Activated CD4-positive, alpha-beta T cell treated with anti-CD3 and anti-CD28 coated beads, Interleukin-2, Interleukin-6, amounts not matched to agents 100 ng/mL and 50 ng/mL, durations not matched to agents 16 hours and 8 hours (primary cell): ENCODE data around the gene ADH6.
"Not testable (repeated sequence)": the region's sequence is repeated elsewhere in the genome, so short reads cannot be mapped to it uniquely, and the experiment has no call there.

Experiments
- DNase-seq: peaks from one replicate; pipeline ENCODE4 v3.0.0-alpha.2; 2020

The ADH6 gene

DNA sequence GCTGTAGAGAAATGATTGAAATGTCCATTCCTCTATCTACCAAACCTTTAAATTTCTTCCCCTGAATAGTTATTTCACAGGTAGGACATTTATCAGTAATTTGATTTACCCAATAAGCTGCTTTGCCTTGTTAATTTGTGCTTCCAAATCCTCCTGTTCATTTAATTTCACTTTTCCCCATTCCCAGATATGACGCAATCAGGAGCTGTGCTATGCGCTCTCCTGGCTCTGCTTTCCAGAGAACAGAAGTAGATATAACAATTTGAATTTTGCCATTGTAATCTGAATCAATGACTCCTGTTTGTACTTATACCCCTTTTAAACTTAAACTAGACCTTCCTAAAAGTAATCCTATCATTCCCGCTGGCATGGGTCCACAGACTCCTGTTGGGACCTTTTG, 29.1 kb downstream of the ADH6 start:
- DNase-seq, result not testable (repeated sequence)

DNA sequence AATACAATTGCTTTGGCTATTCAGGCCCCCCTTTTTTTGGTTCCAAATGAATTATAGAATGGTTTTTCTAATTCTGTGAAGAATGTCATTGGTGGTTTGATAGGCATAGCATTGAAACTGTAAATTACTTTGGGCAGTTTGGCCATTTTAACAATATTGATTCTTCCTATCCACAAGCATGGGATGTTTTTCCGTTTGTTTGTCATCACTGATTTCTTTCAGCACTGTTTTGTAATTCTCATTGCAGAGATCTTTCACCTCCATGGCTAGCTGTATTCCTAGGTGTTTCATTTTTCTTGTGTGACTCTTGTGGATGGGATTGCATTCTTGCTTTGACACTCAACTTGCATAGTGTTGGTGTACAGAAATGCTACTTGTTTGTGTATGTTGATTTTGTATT, 33.0 kb downstream of the ADH6 start:
- DNase-seq, result no peak

DNA sequence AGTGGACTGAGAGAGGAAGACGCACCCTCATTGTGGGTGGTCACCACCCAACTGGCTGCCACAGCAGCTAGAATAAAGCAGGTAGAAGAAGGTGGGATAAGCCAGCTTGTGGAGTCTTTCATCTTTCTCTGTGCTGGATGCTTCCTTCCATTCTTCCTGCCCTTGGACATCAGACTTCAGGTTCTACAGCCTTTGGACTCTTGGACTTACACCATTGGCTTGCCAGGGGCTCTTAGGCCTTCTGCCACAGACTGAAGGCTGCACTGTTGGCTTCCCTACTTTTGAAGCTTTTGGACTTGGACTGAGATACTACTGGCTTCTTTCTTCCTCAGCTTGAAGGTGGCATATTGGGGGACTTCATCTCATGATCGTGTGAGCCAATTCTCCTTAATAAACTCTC, 33.5 kb downstream of the ADH6 start:
- DNase-seq, result no peak

DNA sequence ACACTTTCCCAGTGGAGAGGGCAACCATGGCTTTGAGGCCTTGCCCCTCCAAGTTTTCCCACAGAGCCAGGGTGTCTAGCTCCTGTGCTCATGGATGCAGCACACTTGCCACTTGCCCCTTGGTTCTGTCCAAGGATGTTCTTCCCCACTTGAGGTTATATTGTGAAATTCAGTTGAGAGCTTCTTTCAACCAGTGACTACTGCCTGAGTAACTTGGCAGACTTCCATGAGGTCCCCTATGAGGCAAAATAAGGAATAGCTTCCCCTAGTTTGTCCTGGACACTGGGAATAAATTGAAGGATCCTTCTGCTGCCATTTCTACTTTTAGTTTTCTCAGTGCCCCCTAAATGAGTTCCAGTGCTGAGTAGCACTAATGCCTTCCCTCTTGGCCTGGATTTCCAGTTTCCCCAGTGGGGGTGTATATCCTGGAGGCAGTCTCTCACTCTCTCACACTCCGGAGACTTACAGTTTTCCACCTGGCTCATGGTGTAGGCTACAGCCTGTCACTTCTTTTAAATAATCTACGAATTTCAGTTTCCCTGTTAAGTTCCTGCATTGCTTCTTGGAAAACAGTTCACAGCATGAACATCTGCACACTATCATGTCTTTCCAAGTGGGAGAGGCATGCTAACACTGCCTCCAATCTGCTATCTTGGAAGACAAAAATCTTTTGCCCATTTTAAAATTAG, 38.5 kb downstream of the ADH6 start:
- DNase-seq, result no peak

DNA sequence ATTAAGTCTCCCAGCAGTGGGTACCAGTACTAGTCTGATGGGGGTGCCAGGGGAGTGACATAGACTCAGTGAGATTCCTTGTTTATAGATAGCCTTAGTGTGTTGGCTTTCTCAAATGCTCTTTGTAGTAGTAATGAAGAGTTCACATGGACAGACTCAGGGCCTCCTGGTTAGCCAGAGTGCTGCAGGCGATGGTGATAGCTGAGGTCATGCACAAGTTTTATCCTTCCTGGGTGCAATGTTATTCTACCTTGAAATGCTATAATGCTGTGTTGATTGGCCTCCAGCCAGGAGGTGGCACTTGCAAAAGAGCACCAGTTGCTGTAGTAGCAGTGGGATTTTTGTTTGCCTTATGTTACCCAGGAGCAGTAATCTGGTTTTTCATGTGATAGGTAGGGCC, 39.4 kb downstream of the ADH6 start:
- DNase-seq, result no peak

DNA sequence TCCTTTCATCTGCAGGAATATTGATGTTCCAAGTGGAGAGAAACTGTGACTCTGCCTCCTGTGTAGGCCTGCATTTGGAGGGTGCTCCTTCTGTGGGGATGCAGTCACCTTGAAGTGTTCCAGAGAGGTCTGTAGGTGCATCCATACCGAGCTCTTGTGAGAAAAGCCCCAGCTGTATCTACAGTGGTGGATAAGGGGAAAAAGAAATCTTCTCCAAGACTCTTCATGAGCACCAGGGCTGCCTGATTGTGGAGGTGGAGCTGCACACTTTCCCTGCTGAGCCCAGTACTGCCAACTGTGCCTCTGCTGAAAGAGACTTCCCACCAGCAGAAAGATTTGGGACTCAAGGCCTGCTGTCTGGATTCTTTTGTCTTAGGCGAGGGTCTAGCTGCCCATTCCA, 39.9 kb downstream of the ADH6 start:
- DNase-seq, result no peak

DNA sequence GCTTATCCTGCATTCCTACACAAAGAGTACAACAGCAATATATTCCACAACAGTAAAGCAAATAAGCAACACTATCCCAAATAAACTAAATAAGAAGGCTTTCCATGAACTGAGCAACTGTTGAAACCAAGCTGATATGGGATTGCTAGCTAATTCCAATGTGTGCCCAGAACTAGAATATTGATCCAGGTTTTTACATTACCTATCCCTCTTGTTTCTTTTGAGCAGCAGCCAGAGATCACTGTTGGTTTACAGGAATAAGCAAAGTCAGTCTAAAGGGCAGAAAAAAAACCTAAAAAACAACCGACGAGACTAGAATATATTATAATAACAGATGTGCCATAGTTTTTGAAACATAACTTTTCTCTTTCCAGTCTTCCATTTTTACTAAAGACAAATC, 52.5 kb downstream of the ADH6 start:
- DNase-seq, result no peak

DNA sequence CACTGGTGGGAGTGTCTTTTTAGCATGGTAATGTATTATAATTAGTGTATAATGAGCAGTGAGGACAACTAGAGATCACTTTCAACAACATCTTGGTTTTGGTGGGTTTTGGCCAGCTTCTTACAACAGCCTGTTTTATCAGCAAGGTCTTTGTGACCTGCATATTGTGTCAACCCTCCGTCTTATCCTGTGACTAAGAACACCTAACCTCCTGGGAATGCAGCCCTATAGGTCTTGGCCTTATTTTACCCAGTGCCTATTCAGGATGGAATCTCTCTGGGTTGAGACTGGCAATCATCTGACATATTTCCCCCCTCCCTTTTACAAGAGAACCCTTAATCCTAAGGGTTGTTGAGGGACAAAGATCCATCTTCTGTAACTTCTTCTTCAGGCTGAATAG, 53.1 kb downstream of the ADH6 start:
- no peak for DNase-seq

DNA sequence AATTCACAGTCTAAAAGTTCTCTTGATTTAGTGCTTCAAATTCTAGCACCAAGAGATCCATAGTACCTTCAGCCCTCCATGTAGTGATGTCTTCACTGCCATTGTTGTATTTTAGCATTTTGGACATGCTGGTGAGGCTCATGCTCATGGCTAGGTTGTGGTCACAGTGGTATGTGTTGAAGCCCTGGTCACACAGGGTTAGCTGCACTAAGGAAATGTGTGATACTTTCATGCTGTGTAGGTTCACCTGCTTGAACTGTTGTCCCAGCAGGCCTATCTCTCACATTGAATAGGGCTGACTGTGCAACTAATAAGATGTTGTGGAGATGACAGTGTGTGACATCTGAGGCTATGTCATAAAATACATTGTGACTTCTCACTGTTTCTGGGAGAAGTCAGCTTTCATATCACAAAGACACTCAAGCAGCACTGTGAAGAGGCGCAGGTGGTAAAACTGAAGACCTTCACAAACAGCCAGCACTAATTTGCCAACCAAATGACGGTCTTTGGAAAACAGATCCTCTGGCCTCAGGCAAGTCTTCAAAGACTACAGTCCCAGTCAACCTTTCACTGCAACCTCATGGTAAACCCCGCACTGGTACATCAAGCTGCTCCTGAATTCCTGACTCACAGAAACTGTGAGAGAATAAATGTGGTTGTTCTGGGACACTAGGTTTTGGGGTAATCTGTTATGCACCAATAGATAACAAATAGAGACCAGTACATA, 57.5 kb downstream of the ADH6 start:
- no peak for DNase-seq

DNA sequence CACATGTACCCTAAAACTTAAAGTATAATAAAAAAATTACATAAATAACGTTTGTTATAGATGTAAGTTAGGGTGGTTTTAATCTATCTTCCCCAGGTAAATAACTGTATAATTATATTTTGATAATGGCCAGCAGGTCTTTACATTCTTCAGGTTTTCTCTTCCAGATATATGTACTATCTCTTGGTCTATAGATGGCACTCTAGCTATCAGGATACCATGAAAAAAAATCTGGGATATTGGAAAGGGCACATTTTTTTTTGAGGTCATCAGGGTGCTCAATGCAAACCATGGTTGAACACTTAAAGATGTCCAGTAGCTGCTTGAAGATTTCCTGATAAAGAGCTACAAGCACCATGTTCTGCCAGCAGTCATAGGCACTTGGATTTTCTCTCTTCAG, 59.3 kb downstream of the ADH6 start:
- no peak for DNase-seq

DNA sequence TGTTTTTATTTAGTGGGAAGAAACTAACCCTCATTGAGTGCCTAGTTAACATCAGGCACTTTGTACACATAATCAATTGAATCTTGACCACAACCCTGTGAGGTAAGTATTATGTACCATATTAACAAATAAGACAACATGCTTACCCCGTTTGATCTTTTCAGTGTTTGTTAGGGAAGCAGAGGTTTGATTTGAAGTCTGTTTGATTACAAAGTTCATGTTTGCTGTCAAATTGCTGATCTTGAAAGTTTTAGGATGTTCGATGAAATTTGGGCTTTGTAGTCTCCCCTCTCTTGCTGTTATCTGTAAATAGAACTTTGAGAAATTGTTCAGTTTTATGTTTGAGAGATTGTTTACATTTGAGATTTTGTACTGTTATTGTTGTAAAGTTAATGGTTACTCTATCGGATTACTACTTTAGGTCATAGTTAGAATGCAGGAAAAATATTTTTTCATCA, 61.5 kb downstream of the ADH6 start:
- no peak for DNase-seq

DNA sequence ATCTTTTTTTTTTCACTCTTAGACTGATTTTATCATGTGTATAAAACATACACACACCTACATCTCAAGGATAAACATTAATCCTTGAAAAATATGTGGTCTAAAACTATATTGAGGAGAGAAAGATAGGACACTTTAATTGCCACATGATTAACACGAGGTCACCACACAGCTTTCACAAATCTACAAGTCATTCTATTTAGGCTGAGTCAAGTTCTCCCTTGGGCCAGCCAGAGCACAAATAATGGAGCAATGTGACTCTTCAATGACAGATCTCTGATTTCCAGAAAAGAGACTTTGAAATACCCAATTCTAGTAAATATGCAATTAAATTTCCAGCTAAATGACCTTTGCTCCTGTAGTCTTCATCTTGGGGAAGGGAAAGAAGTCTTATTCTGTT, 62.1 kb downstream of the ADH6 start:
- DNase-seq, result no peak

DNA sequence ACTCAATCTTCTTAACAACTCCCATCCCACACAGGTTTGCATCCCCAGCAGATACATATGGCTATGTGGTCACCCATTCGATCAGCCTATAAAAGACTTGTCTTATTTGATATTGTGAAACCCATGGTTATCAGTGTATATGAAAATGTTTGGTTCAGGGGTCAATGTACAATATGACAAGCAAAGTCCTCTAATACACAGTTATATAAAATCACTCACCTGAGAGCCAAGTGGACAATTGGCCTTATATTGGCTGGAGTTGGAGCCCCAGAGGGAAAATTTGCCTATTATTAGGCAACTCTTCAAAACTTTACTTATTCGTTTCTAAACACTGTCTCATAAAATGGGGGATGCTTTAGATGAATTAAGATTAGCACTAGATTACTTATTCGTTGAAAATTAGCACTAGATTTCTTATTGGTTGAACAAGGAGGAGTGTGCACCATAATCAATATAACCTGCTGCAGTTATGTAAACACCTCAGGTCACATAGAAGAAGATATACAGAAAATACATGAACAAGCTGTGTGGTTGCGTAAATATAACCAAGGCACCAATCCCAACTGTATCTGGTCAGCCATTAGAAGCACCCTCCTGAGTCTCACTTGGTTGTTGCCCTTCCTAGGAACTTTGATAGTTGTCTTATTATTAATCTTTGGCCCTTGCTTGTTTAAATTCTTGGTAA, 64.2 kb downstream of the ADH6 start:
- DNase-seq, result no peak
